SK-N-SH treated with all-trans-retinoic acid at 6 μM for 48 hours (cell line): ENCODE data around the gene STAM.

Source experiments
- ATAC-seq: fragments of 200-7000 bp; cut with Tn5 transposase; 3 replicates; pipeline ENCODE4 v1.9.1; 2020; ENCODE audit warnings: mild to moderate bottlenecking, moderate library complexity
- CSDC2 ChIP-seq: fragments of 250-450 bp; sonication (Bioruptor Pico); IDR thresholded peaks from 2 replicates; pipeline ENCODE4 v1.5.0; 2020; ENCODE audit warnings: mild to moderate bottlenecking, moderate library complexity
- ESRRG ChIP-seq: fragments of 250-450 bp; sonication (Bioruptor Pico); IDR thresholded peaks from 2 replicates; pipeline ENCODE4 v1.6.1; 2021; ENCODE audit warnings: mild to moderate bottlenecking
- GLIS3 ChIP-seq: fragments of 250-450 bp; sonication (Bioruptor Pico); IDR thresholded peaks from 2 replicates; pipeline ENCODE4 v1.5.0; 2020; ENCODE audit warnings: mild to moderate bottlenecking, moderate library complexity
- ISL1 ChIP-seq: fragments of 250-450 bp; sonication (Bioruptor Pico); IDR thresholded peaks from 2 replicates; pipeline ENCODE4 v2.1.2; 2022; ENCODE audit warnings: mild to moderate bottlenecking, moderate library complexity
- OSR1 ChIP-seq: fragments of 250-450 bp; sonication (Bioruptor Pico); IDR thresholded peaks from 2 replicates; pipeline ENCODE4 v1.8.0; 2022; ENCODE audit warnings: moderate library complexity, mild to moderate bottlenecking, inconsistent platforms
- TCF4 ChIP-seq: fragments of 250-450 bp; sonication (Bioruptor Pico); IDR thresholded peaks from 2 replicates; pipeline ENCODE4 v1.8.0; 2021; ENCODE audit warnings: mild to moderate bottlenecking, moderate library complexity, borderline replicate concordance
- TOX ChIP-seq: fragments of 250-450 bp; sonication (Bioruptor Pico); IDR thresholded peaks from 2 replicates; pipeline ENCODE4 v1.8.0; 2021; ENCODE audit warnings: mild to moderate bottlenecking, moderate library complexity, borderline replicate concordance
- ZFP3 ChIP-seq: fragments of 250-450 bp; sonication (Bioruptor Pico); IDR thresholded peaks from 2 replicates; pipeline ENCODE4 v1.5.0; 2020; ENCODE audit warnings: mild to moderate bottlenecking, moderate library complexity
- ZFP30 ChIP-seq: fragments of 450-650 bp; formaldehyde crosslinking; IDR thresholded peaks from 2 replicates; pipeline ENCODE4 v1.5.0; 2022; ENCODE audit warnings: mild to moderate bottlenecking, moderate library complexity
- ZNF70 ChIP-seq: fragments of 450-650 bp; formaldehyde crosslinking; IDR thresholded peaks from 2 replicates; pipeline ENCODE4 v1.5.0; 2020; ENCODE audit warnings: mild to moderate bottlenecking, moderate library complexity
- ZNF8 ChIP-seq: fragments of 450-650 bp; formaldehyde crosslinking; IDR thresholded peaks from 2 replicates; pipeline ENCODE4 v1.5.0; 2020; ENCODE audit warnings: mild to moderate bottlenecking, moderate library complexity
- TF ChIP-seq, protein P1 (sequence below): fragments of 250-450 bp; sonication (Bioruptor Pico); IDR thresholded peaks from 2 replicates; pipeline ENCODE4 v1.5.1; 2020; ENCODE audit warnings: low read depth, mild to moderate bottlenecking, moderate library complexity

STAM gene

DNA sequence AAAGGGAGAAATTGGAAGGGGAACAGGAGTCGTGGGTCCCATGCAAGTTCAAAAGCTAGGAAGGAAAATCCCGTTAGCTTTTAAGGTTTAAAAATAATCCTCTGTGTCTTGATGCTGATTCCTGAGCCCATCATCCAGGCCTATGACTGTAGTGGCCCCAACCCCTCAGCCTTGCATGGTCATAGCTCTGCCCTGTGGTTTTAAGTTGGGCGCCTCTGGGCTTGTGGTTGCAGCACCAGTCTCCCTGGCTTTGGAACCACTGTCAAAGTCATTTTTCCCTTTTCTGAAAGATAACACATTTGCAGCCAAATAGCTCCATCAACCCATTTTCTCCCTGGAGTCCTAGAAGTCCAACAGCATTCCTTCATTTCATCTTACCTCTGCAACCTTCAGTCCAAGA lies 121.7 kb downstream of the STAM start:
- ATAC-seq: no peak
- TF ChIP-seq, protein P1, sequence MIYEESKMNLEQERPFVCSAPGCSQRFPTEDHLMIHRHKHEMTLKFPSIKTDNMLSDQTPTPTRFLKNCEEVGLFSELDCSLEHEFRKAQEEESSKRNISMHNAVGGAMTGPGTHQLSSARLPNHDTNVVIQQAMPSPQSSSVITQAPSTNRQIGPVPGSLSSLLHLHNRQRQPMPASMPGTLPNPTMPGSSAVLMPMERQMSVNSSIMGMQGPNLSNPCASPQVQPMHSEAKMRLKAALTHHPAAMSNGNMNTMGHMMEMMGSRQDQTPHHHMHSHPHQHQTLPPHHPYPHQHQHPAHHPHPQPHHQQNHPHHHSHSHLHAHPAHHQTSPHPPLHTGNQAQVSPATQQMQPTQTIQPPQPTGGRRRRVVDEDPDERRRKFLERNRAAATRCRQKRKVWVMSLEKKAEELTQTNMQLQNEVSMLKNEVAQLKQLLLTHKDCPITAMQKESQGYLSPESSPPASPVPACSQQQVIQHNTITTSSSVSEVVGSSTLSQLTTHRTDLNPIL: no peak
- no peak for TF ChIP-seq ZNF70 (CRISPR knock-in tag)
- TF ChIP-seq ESRRG (CRISPR knock-in tag): no peak
- no peak for TF ChIP-seq ZFP3 (CRISPR knock-in tag)
- no peak for TF ChIP-seq OSR1 (CRISPR knock-in tag)
- no peak for TF ChIP-seq TCF4 (CRISPR knock-in tag)
- TF ChIP-seq ZFP30 (CRISPR knock-in tag): no peak
- TF ChIP-seq GLIS3 (CRISPR knock-in tag): no peak
- no peak for TF ChIP-seq ZNF8
- no peak for TF ChIP-seq ISL1 (CRISPR knock-in tag)
- no peak for TF ChIP-seq TOX (CRISPR knock-in tag)
- TF ChIP-seq CSDC2 (CRISPR knock-in tag): no peak
